GM18526 (cell line): ENCODE data around the gene CARS1.

ENCODE experiments used
- POLR2A ChIP-seq: IDR thresholded peaks from 3 replicates; pipeline ENCODE4 v1.6.1; 2011; ENCODE audit not compliant: insufficient read length; ENCODE audit errors: extremely low read depth

Gene CARS1

DNA sequence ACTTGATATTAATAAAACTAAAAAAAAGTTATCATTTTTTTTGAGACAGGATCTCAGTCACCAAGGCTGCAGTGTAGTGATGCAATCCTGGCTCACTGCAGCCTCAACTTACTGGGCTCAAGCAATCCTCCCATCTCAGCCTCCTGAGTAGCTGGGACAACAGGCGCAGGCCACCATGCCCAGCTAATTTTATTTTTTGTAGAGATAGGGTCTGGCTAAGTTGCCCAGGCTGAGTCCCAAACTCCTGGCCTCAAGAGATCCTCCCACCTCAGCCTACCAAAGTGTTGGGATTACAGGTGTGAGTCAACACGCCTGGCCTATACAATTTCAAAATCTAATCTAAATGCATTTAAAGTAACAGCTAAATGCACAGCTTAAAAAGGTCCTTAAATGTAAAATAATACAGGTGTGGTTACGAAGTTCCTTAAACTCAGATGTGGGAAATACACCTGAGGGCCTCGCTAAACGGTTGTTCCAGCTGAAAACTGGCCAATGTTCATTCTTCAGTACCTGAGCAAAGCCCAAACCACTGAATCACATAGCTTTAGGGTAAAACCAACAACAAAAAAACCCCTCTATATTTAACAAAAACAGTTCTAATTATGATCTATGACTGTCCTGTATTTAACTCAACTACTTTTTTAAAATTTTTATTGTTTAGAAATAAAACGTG is 76.9 kb downstream of the CARS1 start:
- no peak for TF ChIP-seq POLR2A

DNA sequence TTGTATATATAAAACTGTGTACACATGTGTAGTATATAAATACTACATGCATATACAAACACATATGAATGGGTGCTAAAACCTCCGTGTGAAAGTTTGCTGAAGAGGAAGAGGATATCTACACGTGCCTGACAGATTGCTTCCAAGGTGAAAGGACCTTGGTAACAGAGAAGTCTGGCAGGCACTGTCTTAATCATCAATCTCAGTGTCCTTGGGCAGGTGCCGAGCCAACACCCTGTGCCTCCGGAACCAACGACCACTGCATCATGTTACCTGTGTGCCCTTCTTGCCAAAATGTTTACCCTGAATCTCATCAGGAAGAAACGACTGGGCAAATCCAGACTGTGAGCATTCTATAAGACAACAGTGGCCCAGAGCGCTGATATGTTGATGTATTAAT is 80.1 kb downstream of the CARS1 start:
- no peak for TF ChIP-seq POLR2A

DNA sequence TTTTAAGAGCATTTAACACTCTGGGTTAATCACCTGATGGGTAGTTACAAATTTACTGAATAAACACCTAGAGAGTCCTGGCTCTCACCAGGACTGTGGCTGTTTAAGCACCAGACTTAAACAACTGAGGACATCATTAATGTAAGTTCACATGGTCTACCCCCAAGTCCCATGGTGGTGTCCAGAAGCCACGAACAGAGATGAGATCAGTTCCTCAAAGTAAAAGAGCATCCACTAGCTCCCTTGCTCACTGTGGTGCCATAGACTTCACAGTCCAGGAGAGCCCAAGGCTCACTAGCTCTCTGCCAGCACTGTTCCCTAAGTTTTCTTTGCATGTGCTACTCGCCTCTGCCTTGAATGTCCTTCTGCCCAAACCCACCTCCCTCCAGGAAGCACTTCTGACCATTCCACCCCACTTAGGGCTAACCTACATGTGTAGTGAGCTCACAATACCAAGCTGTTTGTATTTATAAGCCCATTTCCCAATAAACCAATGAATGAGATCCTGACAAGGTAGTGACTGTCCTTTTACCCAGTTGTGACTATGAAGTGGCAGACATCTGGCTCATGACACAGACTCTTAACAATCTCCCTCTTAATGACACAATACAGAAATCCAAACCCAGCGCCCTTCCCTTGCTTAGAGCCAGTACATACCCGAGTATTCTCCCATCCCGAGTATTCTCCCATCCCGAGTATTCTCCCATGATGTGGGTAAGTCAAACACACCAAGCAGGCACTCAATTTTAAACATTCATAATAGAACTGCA is 80.7 kb downstream of the CARS1 start:
- TF ChIP-seq POLR2A = no peak

DNA sequence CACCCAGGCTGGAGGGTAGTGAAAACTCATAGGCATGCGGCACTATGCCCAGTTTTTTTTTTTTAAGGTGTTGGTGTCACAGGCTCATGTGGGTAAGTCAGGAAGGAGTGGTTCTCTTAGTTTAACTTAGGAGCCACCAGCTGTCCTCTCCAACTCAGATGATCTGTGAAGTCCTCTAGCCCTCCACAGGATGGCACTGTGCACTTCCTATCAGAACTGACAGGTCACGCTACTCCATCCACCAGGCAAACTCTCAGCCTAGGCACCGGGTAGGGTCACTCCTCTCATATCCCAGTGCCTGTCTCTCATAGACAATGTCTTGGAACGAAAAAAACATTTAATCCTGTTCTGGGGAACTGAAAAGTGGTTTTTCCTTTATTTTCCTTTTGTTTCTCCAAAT is 81.6 kb downstream of the CARS1 start:
- TF ChIP-seq POLR2A = no peak

DNA sequence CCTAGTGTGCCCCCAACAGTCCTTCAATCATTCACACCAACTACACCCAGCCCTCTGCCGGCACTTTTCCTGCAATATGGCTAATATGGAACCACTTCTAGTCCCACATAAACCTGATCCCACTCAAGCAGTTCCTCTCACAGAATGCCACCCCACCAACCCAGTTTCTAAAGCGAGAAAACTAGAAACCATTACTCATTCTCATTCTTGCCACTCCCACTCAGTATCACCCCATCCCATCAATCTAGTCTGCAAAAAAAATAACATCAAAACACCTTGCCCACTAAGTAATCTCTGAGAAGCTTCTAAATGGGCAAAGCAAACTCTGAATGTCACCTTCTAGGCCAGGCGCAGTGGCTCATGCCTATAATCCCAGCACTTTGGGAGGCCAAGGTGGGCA is 83.0 kb downstream of the CARS1 start:
- TF ChIP-seq POLR2A = no peak

DNA sequence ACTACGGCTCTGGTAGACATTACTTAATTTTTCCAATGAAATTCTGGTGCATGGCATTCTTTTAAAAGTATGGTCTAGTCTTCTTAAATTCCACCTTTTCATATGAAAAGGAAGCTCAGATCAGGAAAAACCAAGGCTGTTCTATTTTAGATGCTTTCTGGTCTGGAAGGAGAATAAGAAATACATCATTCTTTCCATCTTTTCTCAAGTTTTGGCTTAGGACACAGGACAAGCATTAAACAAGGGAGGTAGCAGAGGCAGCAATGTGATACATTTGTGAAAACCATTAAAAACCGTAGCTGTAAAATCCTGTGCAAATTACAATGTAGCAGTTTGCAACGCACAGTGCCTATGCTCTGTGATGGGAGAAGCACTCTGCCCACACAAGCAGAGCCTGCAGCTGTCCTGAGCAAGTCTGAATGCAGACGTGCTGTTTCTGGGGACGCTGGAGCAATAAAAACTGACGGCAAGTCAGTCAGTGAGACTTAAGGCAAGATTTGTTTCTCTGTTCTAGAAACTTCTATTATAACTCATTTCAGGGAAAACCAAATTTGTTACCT is 88.8 kb downstream of the CARS1 start:
- no peak for TF ChIP-seq POLR2A

DNA sequence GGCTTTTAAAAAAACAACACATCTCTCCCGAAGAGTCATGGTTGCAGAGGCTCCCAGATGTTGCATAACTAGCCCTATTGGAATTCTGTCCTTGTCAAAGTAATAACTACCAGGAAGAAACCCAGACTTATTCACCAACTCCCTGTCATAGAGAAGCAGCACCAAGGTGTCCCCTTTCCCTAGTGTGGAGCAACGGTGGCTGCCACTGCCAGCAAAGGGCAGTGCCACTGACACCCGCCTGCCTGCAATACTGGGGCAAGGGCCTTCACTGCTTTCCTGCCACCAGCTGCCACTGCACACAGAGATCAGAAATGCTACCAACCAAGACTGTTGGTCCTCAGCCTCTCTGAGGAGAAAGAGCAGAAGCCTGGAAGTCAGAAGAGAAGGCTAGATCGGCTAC is 92.4 kb downstream of the CARS1 start:
- no peak for TF ChIP-seq POLR2A

- no peak for TF ChIP-seq POLR2A
These were observed 93.5 kb downstream of the CARS1 start for GRCh38 chr11:2963761-2964160.

DNA sequence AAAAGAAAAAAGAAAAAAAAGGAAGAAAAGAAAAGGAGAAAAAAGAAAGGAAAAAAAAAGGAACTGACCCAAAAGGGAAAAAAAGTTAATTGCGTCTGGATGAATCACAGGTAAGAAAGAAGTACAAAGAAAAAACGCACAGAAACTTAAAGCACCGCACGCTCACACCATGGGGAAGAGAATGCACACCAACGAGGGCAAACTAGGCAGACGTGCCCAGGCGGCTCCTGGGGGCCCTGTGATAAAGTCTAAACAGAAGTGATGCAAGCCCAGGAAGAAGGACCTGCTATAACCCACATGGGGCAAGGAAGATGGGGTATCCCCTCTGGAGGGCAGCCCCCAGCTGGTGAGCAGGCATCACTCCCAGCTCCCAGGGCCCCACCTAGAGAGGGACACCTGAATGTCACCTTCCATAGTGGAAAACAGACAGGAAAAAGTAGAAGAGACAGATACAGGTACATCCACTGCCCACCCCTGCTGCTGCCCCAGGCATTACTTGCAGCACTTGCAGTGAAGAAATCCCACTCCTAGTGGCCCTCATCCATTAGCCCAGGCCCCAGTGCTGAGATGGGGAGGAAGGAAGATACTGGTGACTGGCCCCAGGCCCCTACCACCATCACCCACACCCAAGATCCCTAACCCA is 94.0 kb downstream of the CARS1 start:
- no peak for TF ChIP-seq POLR2A

- no peak for TF ChIP-seq POLR2A
These were observed 96.1 kb downstream of the CARS1 start for GRCh38 chr11:2961080-2961479.

DNA sequence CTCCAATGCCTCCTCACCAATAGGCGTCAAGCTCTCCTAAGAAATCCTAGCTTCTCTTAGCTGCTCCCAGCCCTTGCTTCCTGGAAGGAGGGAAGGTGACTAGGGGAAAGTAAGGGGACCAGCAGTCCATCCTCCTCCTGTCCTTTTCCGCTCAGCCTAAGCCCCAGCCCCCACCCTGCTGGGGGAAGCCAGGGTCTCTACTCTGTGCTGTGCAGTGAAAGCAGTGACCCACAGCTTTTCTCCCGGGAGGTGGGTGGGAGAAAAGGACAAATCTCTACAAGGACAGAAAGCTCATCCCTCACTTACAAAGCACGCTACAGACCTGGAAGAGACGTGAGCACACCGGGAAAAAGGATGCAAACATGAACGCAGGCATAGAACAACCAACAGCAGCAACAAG is 97.1 kb downstream of the CARS1 start:
- TF ChIP-seq POLR2A = no peak

DNA sequence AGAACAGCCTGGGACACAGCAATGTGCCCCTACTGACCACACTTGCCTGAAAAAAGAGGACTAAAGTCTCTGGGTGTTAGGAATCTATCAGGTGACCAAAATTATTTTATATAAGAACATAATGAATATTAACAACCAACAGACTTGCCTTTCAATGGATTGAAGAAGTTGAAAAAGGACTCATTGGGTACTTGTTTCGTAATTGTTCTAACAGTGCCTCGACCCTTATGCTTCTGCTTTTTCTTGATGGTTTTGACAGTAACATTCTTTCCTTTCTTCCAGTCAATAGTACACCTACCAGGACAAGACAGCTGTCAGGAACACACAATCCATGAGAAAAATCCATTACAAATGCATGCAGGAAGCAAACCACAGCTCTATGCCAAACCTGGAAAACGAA is 99.0 kb downstream of the CARS1 start:
- TF ChIP-seq POLR2A = no peak

DNA sequence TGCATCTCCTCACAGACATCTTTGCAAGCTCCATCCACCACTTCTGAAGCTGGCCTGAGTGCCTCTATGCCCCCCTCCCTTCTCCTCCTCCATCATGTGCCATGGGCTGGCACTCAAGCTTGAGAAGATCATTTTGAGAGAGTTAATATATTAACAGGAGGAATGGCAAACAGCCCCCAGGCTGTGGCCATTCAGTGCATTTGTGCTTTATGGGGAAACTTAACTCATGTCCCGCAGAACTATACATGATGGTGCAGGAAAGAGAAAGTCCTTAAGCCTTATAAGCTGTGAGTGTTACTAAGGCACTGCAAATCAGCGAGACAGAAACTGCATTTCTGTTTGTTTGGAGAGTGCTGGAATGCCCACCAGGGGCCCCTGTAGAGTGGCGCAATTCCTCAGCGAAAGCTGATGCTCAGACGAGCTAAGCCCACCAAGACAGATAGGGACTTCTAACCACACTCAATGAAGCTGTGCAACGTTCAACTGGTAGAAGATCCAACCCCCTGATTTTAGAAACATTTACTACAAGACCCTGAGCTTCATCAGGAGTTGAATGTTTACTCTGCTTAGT is 101.2 kb downstream of the CARS1 start:
- TF ChIP-seq POLR2A = no peak

DNA sequence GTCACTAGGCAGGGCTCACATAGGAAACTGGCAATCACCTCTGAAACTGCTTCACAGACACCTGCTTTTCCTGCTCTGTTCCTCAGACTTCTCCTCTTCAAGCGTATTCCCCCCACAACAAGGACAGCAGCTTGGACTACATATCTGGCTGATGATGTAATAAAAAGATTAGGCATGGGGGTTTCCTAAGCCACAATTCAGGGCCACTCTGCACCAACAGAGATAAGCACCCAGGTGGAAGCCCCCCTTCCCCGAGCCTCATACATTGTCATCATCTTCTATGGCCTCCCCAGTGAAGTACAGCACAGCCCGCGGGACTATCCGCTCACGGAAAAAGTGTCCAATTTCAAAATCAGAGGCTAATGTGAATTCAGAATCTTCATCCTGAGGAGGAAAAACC is 103.0 kb downstream of the CARS1 start:
- no peak for TF ChIP-seq POLR2A

GRCh38 chr11:2952290-2952689 is 104.9 kb downstream of the CARS1 start:
- TF ChIP-seq POLR2A = no peak

- no peak for TF ChIP-seq POLR2A
These were observed 105.8 kb downstream of the CARS1 start for GRCh38 chr11:2951231-2952110.
